H1 (cell line): ENCODE data around the gene MT1F. TPM values are rescaled to one million over a fixed set of nuclear protein-coding genes. Genes with fewer than 3 reads are reported as not detected.
A peak's percentile ranks its signal among the peaks of the same experiment; 100 is the strongest.

Source experiments
- CTBP2 ChIP-seq: IDR thresholded peaks from 2 replicates; pipeline ENCODE4 v1.7.0; 2011; ENCODE audit warnings: borderline replicate concordance, mild to moderate bottlenecking, moderate library complexity, mixed read lengths, low read length; ENCODE audit not compliant: insufficient read depth, insufficient read length
- SUZ12 ChIP-seq: fragments of 200-600 bp; sonication (generic); IDR thresholded peaks from 2 replicates; pipeline ENCODE4 v1.6.1; 2012; ENCODE audit warnings: mild to moderate bottlenecking, inconsistent platforms, low read length, moderate library complexity, mixed read lengths
- polyA plus RNA-seq, 7 experiments: library from polyadenylated mRNA; depleted of rRNA in 3 of 7; stranded (reverse) in 5 of 7; unstranded in 2 of 7; fragments of >200 nt in 5 of 7; fragments of 200-250 nt in 2 of 7; gene quantifications; 1 replicate in 5 of 7; 2 replicates in 1 of 7; 4 replicates in 1 of 7; pipeline versions ENCODE4 v1.2.1 to v1.2.3, GENCODE V29; 2011 to 2013; ENCODE audit warnings: missing spikeins in 2 of 7, mixed read lengths in 2 of 7
- total RNA-seq: library from RNA; stranded (reverse); fragmentation: NEBNext Ultra II Directional; extraction: Animal tissue kit (Norgen Biotek cat#: 25700); gene quantifications from 2 replicates; pipeline ENCODE4 v1.2.1, GENCODE V29; 2021

MT1F gene
- total and polyA plus RNA-seq, 2 of the 8 experiments (the other 6 are each of a cell fraction or from before 2014, with no cell fraction given) = 5.9 to 20.8 TPM

DNA sequence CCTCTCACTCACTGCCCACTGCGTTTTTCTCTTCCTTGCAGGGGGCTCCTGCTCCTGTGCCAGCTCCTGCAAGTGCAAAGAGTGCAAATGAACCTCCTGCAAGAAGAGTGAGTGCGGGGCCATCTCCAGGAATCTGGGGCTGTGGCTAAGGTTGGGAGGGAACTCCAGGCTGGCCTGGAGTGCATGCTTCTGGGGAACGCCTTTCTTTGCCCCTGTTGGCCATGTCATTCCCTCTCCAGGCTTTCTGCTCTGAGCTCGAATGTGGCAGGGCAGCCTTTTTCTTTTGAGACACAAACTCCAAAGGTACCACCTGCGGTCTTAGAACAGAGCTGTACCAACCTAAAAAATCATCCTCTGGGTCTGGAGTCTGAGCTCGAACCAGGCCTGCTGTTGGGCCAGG, 39.6 kb upstream of the MT1F start (continued):
- peak; percentile 71 for TF ChIP-seq CTBP2
- TF ChIP-seq SUZ12 = no peak
